DND-41 (cell line): Measurements from ENCODE around the gene THUMPD1.
"Not testable (repeated sequence)": the region's sequence is repeated elsewhere in the genome, so short reads cannot be mapped to it uniquely, and the experiment has no call there.

Experiments used
- ATAC-seq: fragments of 200-7000 bp; cut with Tn5 transposase; 3 replicates; pipeline ENCODE4 v1.9.1; 2021; ENCODE audit warnings: low read depth; ENCODE audit not compliant: insufficient read depth
- DNase-seq: peaks from one replicate; pipeline ENCODE4 v3.0.0-alpha.2; 2020
- H2AFZ ChIP-seq: 2 replicates; pipeline ENCODE4 v1.6.0; 2012; ENCODE audit warnings: low read depth, low read length
- H3K27ac ChIP-seq: 2 replicates; pipeline ENCODE4 v1.5.1; 2012; ENCODE audit warnings: low read length, inconsistent platforms
- H3K27me3 ChIP-seq: fragments of 200-600 bp; sonication (generic); 2 replicates; pipeline ENCODE4 v1.6.0; 2012; ENCODE audit warnings: low read length, mild to moderate bottlenecking, inconsistent platforms; ENCODE audit not compliant: insufficient read depth, poor library complexity
- H3K36me3 ChIP-seq: 2 replicates; pipeline ENCODE4 v1.5.1; 2012; ENCODE audit warnings: low read length, inconsistent platforms; ENCODE audit not compliant: insufficient read depth
- H3K4me1 ChIP-seq: 2 replicates; pipeline ENCODE4 v1.5.1; 2012; ENCODE audit warnings: mild to moderate bottlenecking, low read length; ENCODE audit not compliant: insufficient read depth
- H3K4me2 ChIP-seq: 2 replicates; pipeline ENCODE4 v1.6.0; 2012; ENCODE audit warnings: mild to moderate bottlenecking, moderate library complexity, low read length, inconsistent platforms; ENCODE audit not compliant: insufficient read depth
- H3K4me3 ChIP-seq, 2 experiments: fragments of 200-600 bp in 1 of 2; shearing (Covaris generic) in 1 of 2; 2 replicates each; pipeline ENCODE4 v1.5.1; 2012 to 2016; ENCODE audit warnings: inconsistent platforms in 2 of 2, low read length in 2 of 2, mild to moderate bottlenecking in 2 of 2, low read depth in 1 of 2, moderate library complexity in 1 of 2
- H3K79me2 ChIP-seq: 2 replicates; pipeline ENCODE4 v1.6.0; 2012; ENCODE audit warnings: low read length, inconsistent platforms; ENCODE audit not compliant: insufficient read depth
- H3K9ac ChIP-seq: 2 replicates; pipeline ENCODE4 v1.6.0; 2012; ENCODE audit warnings: low read depth, mild to moderate bottlenecking, inconsistent platforms, low read length, moderate library complexity
- H3K9me3 ChIP-seq: 2 replicates; pipeline ENCODE4 v1.5.1; 2012; ENCODE audit warnings: low read length, moderate library complexity, mild to moderate bottlenecking, inconsistent platforms; ENCODE audit not compliant: insufficient read depth, severe bottlenecking
- H4K20me1 ChIP-seq: 2 replicates; pipeline ENCODE4 v1.6.0; 2012; ENCODE audit warnings: low read length; ENCODE audit not compliant: insufficient read depth
- CTCF ChIP-seq: IDR thresholded peaks from 2 replicates; pipeline ENCODE4 v1.5.1; 2012; ENCODE audit warnings: borderline replicate concordance, low read length, moderate library complexity, mild to moderate bottlenecking; ENCODE audit not compliant: poor library complexity, severe bottlenecking; ENCODE audit errors: extremely low read depth
- EZH2 ChIP-seq: IDR thresholded peaks from 3 replicates; pipeline ENCODE4 v1.6.1; 2012; ENCODE audit warnings: borderline replicate concordance, low read depth, mild to moderate bottlenecking, moderate library complexity, low read length, inconsistent platforms; ENCODE audit not compliant: severe bottlenecking

Gene THUMPD1

GRCh38 chr16:20762404-20763123 is 20.9 kb upstream of the THUMPD1 start:
- no peak overlapping the region for H2AFZ ChIP-seq
- no peaks in the 10 kb centered on the region for H3K9me3 ChIP-seq
- H3K9ac ChIP-seq, result no peak overlapping the region
- H3K79me2 ChIP-seq, result no peaks in the 10 kb centered on the region
- no peak overlapping the region for H3K4me2 ChIP-seq
- peaks cover 22% of the 10 kb centered on the region for H3K4me1 ChIP-seq
- ATAC-seq, result no peak
- no peaks in the 10 kb centered on the region for H3K27me3 ChIP-seq
- H4K20me1 ChIP-seq, result no peaks in the 10 kb centered on the region
- no peaks in the 10 kb centered on the region for H3K36me3 ChIP-seq
- no peak for TF ChIP-seq CTCF
- no peak for TF ChIP-seq EZH2
- no peak overlapping the region for H3K27ac ChIP-seq
- no peak for DNase-seq
- no peak overlapping the region for H3K4me3 ChIP-seq

GRCh38 chr16:20761175-20761574 is 19.6 kb upstream of the THUMPD1 start:
- Histone ChIP-seq H3K36me3 (no peaks in the 10 kb centered on the region), H3K4me3 (no peak overlapping the region), H2AFZ (no peak overlapping the region), H3K9ac (no peak overlapping the region), H3K9me3 (no peaks in the 10 kb centered on the region), H3K79me2 (no peaks in the 10 kb centered on the region), H3K27ac (no peak overlapping the region), H3K4me2 (no peak overlapping the region), H3K27me3 (no peaks in the 10 kb centered on the region), H4K20me1 (no peaks in the 10 kb centered on the region), H3K4me1 (peaks cover 22% of the 10 kb centered on the region)
- no peak for DNase-seq
- TF ChIP-seq CTCF, result no peak
- no peak for TF ChIP-seq EZH2
- no peak for ATAC-seq

GRCh38 chr16:20760346-20760745 is 18.7 kb upstream of the THUMPD1 start:
- no peak overlapping the region for H3K9ac ChIP-seq
- H3K9me3 ChIP-seq, result no peaks in the 10 kb centered on the region
- no peaks in the 10 kb centered on the region for H3K27me3 ChIP-seq
- no peak overlapping the region for H2AFZ ChIP-seq
- DNase-seq (no peak), ATAC-seq (no peak)
- TF ChIP-seq CTCF, result no peak
- no peak for TF ChIP-seq EZH2
- H3K4me1 ChIP-seq, result peaks cover 22% of the 10 kb centered on the region
- no peaks in the 10 kb centered on the region for H3K79me2 ChIP-seq
- H3K27ac ChIP-seq, result no peak overlapping the region
- no peaks in the 10 kb centered on the region for H3K36me3 ChIP-seq
- no peak overlapping the region for H3K4me3 ChIP-seq
- H4K20me1 ChIP-seq, result no peaks in the 10 kb centered on the region
- no peak overlapping the region for H3K4me2 ChIP-seq

GRCh38 chr16:20755799-20756198 is 14.2 kb upstream of the THUMPD1 start:
- not testable (repeated sequence) for H4K20me1 ChIP-seq, H3K79me2 ChIP-seq, H3K9ac ChIP-seq, H3K4me2 ChIP-seq, H3K4me1 ChIP-seq, H3K9me3 ChIP-seq, H3K27ac ChIP-seq, H3K4me3 ChIP-seq, DNase-seq, H3K27me3 ChIP-seq, ATAC-seq, H2AFZ ChIP-seq, H3K36me3 ChIP-seq
